Neutrophil (primary cell): ENCODE data around the gene MALRD1.

ENCODE experiments used
- H3K27ac ChIP-seq: fragments of 200-600 bp; sonication (generic); 2 replicates; pipeline ENCODE4 v1.5.1; 2016; ENCODE audit warnings: mild to moderate bottlenecking, moderate library complexity
- H3K27me3 ChIP-seq: fragments of 200-600 bp; sonication (generic); 2 replicates; pipeline ENCODE4 v1.6.0; 2016; ENCODE audit warnings: mild to moderate bottlenecking
- H3K36me3 ChIP-seq: fragments of 200-600 bp; sonication (generic); 2 replicates; pipeline ENCODE4 v1.5.1; 2017
- H3K4me1 ChIP-seq, 2 experiments: fragments of 200-600 bp in 1 of 2; sonication (generic) in 1 of 2; 1 replicate in 1 of 2; 2 replicates in 1 of 2; pipeline versions ENCODE4 v1.5.1 to v1.6.1; 2013 to 2016; ENCODE audit warnings: low read depth in 1 of 2, low read length in 1 of 2, mild to moderate bottlenecking in 1 of 2, moderate library complexity in 1 of 2; ENCODE audit not compliant: control insufficient read depth in 1 of 2, insufficient read depth in 1 of 2
- H3K4me3 ChIP-seq, 2 experiments: fragments of 200-600 bp in 1 of 2; sonication (generic) in 1 of 2; 1 replicate in 1 of 2; 2 replicates in 1 of 2; pipeline ENCODE4 v1.5.1; 2013 to 2016; ENCODE audit warnings: low read depth in 1 of 2, low read length in 1 of 2, mild to moderate bottlenecking in 1 of 2, moderate library complexity in 1 of 2
- H3K9me3 ChIP-seq: fragments of 200-600 bp; sonication (generic); 2 replicates; pipeline ENCODE4 v1.5.1; 2016
- TF ChIP-seq, protein P1 (sequence below): fragments of 200-600 bp; sonication (generic); IDR thresholded peaks from 2 replicates; pipeline ENCODE4 v1.5.1; 2016; ENCODE audit warnings: antibody characterized with exemption

MALRD1 gene

DNA sequence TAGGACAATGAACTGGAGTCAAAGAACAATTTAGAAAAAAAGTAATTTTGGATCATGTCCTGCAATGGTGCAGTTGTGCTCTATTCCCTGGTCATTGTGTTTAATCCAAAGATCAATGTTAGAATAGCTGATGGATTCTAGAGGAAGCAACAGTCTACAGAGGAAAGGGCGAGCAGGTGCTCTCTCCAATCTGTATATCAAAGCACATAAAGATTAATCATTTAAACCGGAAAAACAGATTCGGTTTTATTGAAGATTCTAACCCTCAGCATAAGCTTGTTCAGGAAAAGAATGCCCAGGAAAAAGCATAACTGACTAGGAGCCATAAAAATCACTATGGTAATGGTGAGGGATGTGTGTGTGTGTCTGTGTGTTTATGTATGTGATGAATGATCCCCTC lies 110.3 kb downstream of the MALRD1 start:
- TF ChIP-seq, protein P1, sequence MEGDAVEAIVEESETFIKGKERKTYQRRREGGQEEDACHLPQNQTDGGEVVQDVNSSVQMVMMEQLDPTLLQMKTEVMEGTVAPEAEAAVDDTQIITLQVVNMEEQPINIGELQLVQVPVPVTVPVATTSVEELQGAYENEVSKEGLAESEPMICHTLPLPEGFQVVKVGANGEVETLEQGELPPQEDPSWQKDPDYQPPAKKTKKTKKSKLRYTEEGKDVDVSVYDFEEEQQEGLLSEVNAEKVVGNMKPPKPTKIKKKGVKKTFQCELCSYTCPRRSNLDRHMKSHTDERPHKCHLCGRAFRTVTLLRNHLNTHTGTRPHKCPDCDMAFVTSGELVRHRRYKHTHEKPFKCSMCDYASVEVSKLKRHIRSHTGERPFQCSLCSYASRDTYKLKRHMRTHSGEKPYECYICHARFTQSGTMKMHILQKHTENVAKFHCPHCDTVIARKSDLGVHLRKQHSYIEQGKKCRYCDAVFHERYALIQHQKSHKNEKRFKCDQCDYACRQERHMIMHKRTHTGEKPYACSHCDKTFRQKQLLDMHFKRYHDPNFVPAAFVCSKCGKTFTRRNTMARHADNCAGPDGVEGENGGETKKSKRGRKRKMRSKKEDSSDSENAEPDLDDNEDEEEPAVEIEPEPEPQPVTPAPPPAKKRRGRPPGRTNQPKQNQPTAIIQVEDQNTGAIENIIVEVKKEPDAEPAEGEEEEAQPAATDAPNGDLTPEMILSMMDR = no peak
- no peaks in the 10 kb centered on the region for H3K9me3 ChIP-seq

DNA sequence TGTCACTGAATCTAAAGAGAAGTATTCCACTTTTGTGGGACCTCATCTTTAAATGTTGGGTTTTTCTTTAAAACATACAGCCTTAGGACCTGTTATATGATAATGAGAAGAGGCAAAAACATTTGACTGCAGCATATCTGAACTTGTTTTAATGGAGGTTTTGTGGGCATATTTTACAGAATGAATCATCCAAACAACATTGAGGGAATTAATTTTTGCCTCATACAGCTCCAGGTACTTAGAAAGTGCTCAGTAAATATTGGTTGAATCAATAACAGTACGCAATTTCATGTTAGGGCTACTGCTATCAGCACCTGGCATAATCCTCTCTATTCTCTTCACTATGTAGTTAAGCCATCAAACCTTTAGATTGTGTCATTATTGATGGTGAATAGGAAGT lies 115.9 kb downstream of the MALRD1 start:
- TF ChIP-seq, protein P1 = no peak
- no peaks in the 10 kb centered on the region for H3K36me3 ChIP-seq
- H3K4me3 ChIP-seq = no peak overlapping the region
- H3K9me3 ChIP-seq = no peaks in the 10 kb centered on the region
- H3K27ac ChIP-seq = no peak overlapping the region
- H3K4me1 ChIP-seq = no peaks in the 10 kb centered on the region
- no peaks in the 10 kb centered on the region for H3K27me3 ChIP-seq

More for the DNA sequence above, 110.3 kb downstream of the MALRD1 start:
- H3K36me3 ChIP-seq = no peaks in the 10 kb centered on the region
- no peaks in the 10 kb centered on the region for H3K27me3 ChIP-seq
- H3K27ac ChIP-seq = no peak overlapping the region
- no peaks in the 10 kb centered on the region for H3K4me1 ChIP-seq
- no peak overlapping the region for H3K4me3 ChIP-seq

DNA sequence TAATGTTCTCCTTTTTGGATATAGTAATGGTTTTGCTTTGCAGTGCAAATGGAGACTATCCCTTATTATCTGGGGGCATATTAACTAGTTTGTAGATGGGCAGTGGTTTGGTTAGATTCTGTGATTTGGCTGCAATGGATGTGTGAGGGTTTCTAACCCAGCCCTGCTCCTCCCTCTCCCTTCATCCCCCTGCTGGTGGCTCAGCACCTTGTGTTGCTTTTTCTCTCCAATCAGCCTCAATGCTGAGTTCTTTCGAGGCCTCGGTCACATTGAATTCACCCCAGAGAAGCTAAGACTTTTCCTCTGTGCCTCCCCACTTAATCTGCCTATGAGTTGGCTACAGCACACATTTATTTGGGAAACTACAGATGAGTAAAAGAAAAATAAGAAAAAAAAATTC lies 120.0 kb downstream of the MALRD1 start:
- H3K4me1 ChIP-seq = no peaks in the 10 kb centered on the region
- no peak overlapping the region for H3K27ac ChIP-seq
- H3K4me3 ChIP-seq = no peak overlapping the region
- TF ChIP-seq, protein P1 = no peak
- H3K27me3 ChIP-seq = no peaks in the 10 kb centered on the region
- H3K9me3 ChIP-seq = no peaks in the 10 kb centered on the region
- no peaks in the 10 kb centered on the region for H3K36me3 ChIP-seq

DNA sequence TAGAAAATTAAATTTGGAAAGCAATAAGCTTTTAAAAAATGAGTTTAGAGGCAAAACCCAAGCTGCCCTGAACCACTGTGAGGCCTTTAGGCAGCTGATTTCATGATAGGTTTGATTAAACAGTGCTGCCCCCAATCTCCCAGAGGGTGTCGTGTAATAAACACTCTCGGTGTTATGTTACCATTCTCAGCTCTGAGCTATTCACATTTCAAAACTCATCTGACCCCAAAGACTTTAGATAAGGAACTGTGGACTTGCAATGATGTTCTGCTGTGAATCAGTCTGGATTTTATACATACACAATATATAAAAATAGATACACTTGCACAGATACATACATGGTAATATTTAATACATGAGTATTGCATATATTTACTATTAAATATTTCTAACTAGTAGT lies 120.4 kb downstream of the MALRD1 start:
- H3K36me3 ChIP-seq = no peaks in the 10 kb centered on the region
- no peak overlapping the region for H3K27ac ChIP-seq
- no peaks in the 10 kb centered on the region for H3K9me3 ChIP-seq
- TF ChIP-seq, protein P1 = no peak
- H3K27me3 ChIP-seq = no peaks in the 10 kb centered on the region
- no peaks in the 10 kb centered on the region for H3K4me1 ChIP-seq
- no peak overlapping the region for H3K4me3 ChIP-seq

DNA sequence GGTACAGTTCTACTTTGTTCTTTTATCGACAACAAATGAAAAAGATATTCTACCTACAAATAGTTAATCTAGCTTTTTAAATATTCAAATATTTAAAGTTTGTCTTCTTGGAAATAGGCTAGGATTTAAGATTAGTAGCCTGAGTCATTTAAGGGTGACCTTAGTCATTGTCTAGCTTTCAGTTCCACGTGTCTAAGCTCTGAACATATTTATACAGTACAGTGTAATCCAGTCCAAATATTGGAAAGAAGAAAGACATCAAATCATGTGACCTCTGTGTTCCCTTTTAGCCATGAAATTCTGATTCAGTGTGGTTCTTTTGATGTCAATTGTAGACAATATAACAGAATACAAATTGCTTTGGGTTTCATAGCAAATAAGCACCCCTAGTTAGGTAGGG lies 121.1 kb downstream of the MALRD1 start:
- no peaks in the 10 kb centered on the region for H3K4me1 ChIP-seq
- H3K36me3 ChIP-seq = no peaks in the 10 kb centered on the region
- no peaks in the 10 kb centered on the region for H3K27me3 ChIP-seq
- TF ChIP-seq, protein P1 = no peak
- no peak overlapping the region for H3K27ac ChIP-seq
- no peak overlapping the region for H3K4me3 ChIP-seq
- no peaks in the 10 kb centered on the region for H3K9me3 ChIP-seq

DNA sequence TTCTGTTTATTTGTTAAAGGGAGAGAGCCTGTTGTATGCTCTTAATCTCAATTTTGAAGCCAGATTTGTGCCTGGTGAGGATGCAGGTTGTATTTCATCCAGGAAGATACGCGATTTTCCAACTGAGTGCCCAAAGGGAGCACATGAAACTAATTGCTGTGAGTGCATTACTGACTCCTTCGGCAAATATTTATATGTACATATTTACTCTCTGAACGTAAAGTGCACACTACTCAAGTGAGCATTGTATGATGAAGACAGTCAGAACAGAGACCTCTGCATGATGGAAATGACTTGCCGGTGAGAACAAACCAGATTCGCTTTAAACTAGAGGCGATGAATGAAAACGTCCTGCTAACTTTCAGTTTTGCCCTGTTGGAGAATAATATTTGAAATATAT lies 130.1 kb downstream of the MALRD1 start:
- TF ChIP-seq, protein P1 = no peak
- H3K4me1 ChIP-seq = no peaks in the 10 kb centered on the region

More for the DNA sequence above, 130.1 kb downstream of the MALRD1 start:
- H3K4me3 ChIP-seq = no peak overlapping the region
- H3K27me3 ChIP-seq = no peaks in the 10 kb centered on the region
- H3K9me3 ChIP-seq = no peaks in the 10 kb centered on the region
- H3K36me3 ChIP-seq = no peaks in the 10 kb centered on the region
- no peak overlapping the region for H3K27ac ChIP-seq
